CD4-positive, alpha-beta T cell treated with Interleukin-6 at 100 ng/mL for 8 hours (primary cell): ENCODE data around the gene PEX5.

Experiments used
- DNase-seq: peaks from one replicate; pipeline ENCODE4 v3.0.0-alpha.2; 2020; ENCODE audit warnings: mixed read lengths, low spot score

PEX5 gene

GRCh38 chr12:7189398-7190267 is at the start of gene PEX5:
PEX5 (plus strand) TSS chr12:7189686; CDS start chr12:7190378, 692 bp downstream.
- peak; percentile 90 for DNase-seq

GRCh38 chr12:7141351-7142005 is 48.0 kb upstream of the PEX5 start:
- DNase-seq, result no peak

- DNase-seq, result peak; percentile 44
Measured at GRCh38 chr12:7142056-7142644, 47.3 kb upstream of the PEX5 start.

- DNase-seq, result no peak
Measured at GRCh38 chr12:7142809-7143465, 46.5 kb upstream of the PEX5 start.

GRCh38 chr12:7143564-7143963 is 45.9 kb upstream of the PEX5 start:
- DNase-seq, result no peak

GRCh38 chr12:7144414-7145120 is 44.9 kb upstream of the PEX5 start:
- no peak for DNase-seq

GRCh38 chr12:7145671-7146070 is 43.8 kb upstream of the PEX5 start:
- DNase-seq, result no peak

- DNase-seq, result no peak
Measured at GRCh38 chr12:7146228-7146627, 43.3 kb upstream of the PEX5 start.

GRCh38 chr12:7146906-7147305 is 42.6 kb upstream of the PEX5 start:
- DNase-seq, result no peak

- no peak for DNase-seq
Measured at GRCh38 chr12:7150356-7150755, 39.1 kb upstream of the PEX5 start.

GRCh38 chr12:7150841-7151240 is 38.6 kb upstream of the PEX5 start:
- DNase-seq, result no peak

- DNase-seq, result no peak
Measured at GRCh38 chr12:7151532-7151931, 38.0 kb upstream of the PEX5 start.

GRCh38 chr12:7152818-7153217 is 36.7 kb upstream of the PEX5 start:
- DNase-seq, result no peak

GRCh38 chr12:7154042-7154441 is 35.4 kb upstream of the PEX5 start:
- no peak for DNase-seq

- DNase-seq, result no peak
Measured at GRCh38 chr12:7154901-7155470, 34.5 kb upstream of the PEX5 start.

- DNase-seq, result no peak
Measured at GRCh38 chr12:7155471-7156034, 33.9 kb upstream of the PEX5 start.

GRCh38 chr12:7156259-7157197 is 33.0 kb upstream of the PEX5 start:
- no peak for DNase-seq

- DNase-seq, result no peak
Measured at GRCh38 chr12:7157391-7157790, 32.1 kb upstream of the PEX5 start.

GRCh38 chr12:7158781-7159609 is 30.5 kb upstream of the PEX5 start:
- DNase-seq, result no peak
